Jurkat, Clone E6-1 (cell line): ENCODE measurements around the gene PRTG.
A peak's percentile ranks its signal among the peaks of the same experiment; 100 is the strongest.
"Not testable (repeated sequence)": the region's sequence is repeated elsewhere in the genome, so short reads cannot be mapped to it uniquely, and the experiment has no call there.

Experiments
- DNase-seq: peaks from one replicate; pipeline ENCODE4 v3.0.0-alpha.2; 2011; ENCODE audit warnings: low read depth, low spot score
- H3K4me3 ChIP-seq: 2 replicates; pipeline ENCODE4 v1.5.1; 2011; ENCODE audit warnings: mild to moderate bottlenecking, low read length, control low read depth, moderate library complexity

The PRTG gene

GRCh38 chr15:55710286-55710685 is 32.7 kb downstream of the PRTG start:
- no peak overlapping the region for H3K4me3 ChIP-seq
- no peak for DNase-seq

DNA sequence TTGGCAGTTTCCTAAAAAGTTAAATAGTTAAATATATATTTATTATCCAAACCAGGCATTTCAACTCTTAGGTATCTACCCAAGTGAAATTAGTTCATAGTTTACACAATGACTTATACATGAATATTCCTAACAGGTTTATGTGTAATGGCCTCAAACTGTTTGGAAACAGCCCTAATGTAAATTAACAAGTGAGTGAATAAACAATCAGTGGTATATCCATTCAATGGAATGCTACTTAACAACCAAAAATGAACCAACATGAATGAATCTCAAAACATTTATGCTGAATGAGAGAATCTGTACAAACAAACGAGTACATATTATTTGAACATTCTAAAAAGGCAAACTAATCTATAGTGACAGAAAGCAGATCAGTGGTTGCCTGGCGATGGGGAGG is 33.5 kb downstream of the PRTG start:
- H3K4me3 ChIP-seq, result no peak overlapping the region
- DNase-seq, result no peak

- no peak overlapping the region for H3K4me3 ChIP-seq
- DNase-seq, result no peak
Measured at GRCh38 chr15:55708720-55709119, 34.2 kb downstream of the PRTG start.

GRCh38 chr15:55707951-55708350 is 35.0 kb downstream of the PRTG start:
- DNase-seq, result no peak
- H3K4me3 ChIP-seq, result no peak overlapping the region

GRCh38 chr15:55707518-55707917 is 35.4 kb downstream of the PRTG start:
- no peak for DNase-seq

GRCh38 chr15:55703873-55704301 is 39.1 kb downstream of the PRTG start:
- peak; percentile 59 for DNase-seq
- no peak overlapping the region for H3K4me3 ChIP-seq

More at GRCh38 chr15:55707518-55707917, 35.4 kb downstream of the PRTG start:
- no peak overlapping the region for H3K4me3 ChIP-seq

- no peak for DNase-seq
- no peak overlapping the region for H3K4me3 ChIP-seq
Measured at GRCh38 chr15:55700876-55701275, 42.1 kb downstream of the PRTG start.

GRCh38 chr15:55698653-55699052 is 44.3 kb downstream of the PRTG start:
- DNase-seq, result no peak
- no peak overlapping the region for H3K4me3 ChIP-seq

GRCh38 chr15:55696221-55696620 is 46.7 kb downstream of the PRTG start:
- DNase-seq, result no peak
- no peak overlapping the region for H3K4me3 ChIP-seq

GRCh38 chr15:55695432-55695831 is 47.5 kb downstream of the PRTG start:
- no peak for DNase-seq
- H3K4me3 ChIP-seq, result no peak overlapping the region

DNA sequence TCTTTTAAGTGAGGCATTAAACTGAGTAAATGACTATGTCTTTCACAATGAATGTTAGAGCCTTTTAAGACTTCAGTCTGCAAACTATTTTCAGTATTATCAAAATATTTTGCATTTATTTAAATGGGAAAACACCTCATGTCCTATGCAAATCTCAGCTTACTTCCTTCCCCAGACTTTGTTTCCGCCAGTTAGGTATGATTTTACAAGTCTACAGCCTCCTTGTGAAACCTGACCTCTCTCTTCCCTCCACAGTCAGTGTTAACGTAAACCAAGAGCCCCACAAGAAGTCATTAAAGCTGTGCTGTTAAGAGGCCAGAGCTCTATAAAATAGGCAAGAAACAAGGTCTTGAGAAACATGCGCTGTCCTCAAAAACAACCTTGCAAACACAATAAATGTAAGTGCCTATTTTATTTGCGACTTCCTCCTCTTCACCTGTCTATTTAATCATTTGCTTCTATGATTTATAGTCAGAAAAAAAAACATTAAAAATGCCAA is 48.3 kb downstream of the PRTG start:
- H3K4me3 ChIP-seq, result no peak overlapping the region

DNA sequence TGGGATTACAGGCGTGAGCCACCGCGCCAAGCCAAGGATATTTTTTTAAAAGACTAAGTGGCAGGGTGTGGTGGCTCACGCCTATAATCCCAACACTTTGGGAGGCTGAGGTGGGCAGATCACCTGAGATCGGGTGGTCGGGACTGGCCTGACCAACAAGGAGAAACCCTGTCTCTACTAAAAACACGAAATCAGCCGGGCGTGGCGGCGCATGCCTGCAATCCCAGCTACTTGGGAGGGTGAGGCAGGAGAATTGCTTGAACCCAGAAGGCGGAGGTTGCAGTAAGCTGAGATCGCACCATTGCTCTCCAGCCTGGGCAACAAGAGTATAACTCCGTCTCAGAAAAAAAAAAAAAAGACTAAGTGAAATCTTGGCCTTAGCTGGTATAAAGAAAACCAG is 49.8 kb downstream of the PRTG start:
- DNase-seq, H3K4me3 ChIP-seq: not testable (repeated sequence)

More for the DNA sequence above, 48.3 kb downstream of the PRTG start:
- no peak for DNase-seq

DNA sequence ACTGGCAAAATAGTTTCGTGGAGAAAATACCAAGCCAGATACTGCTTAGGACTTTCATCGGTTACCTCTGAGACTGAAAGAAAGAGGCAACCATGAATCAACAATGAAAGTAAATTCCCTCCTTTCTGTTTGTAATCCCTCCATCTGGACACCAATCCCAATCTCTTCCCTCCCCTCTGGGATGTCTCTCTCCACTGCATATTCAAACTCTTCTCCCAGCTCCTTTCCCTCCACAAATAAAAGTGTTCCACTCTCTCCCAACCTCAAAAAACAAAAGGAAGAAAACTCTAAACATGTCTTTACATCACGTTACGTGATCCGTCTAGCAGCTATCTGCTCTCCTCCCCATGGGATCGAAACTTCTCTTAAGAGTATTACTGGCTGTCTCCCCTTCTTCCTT is 55.2 kb downstream of the PRTG start:
- no peak for DNase-seq

DNA sequence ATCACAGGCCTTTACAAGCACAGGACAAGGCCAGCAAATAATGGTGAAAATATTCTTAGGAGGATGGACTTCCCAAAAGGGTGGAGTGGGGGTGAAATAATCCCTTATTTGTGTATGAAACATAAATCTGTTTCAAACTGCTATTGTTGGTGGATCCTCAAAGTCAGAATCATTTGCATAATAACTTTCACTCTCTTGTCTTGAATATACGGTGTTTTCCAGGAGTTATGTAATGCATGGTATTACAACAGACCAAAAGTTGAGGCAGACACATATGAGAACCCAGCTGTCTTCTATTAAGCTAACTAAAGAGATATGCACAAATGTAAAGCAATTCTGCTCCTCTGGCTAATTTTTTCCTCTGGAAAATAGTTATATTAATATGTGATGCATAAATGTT is 57.7 kb downstream of the PRTG start:
- no peak overlapping the region for H3K4me3 ChIP-seq
- DNase-seq, result no peak

More for the DNA sequence above, 55.2 kb downstream of the PRTG start:
- no peak overlapping the region for H3K4me3 ChIP-seq

DNA sequence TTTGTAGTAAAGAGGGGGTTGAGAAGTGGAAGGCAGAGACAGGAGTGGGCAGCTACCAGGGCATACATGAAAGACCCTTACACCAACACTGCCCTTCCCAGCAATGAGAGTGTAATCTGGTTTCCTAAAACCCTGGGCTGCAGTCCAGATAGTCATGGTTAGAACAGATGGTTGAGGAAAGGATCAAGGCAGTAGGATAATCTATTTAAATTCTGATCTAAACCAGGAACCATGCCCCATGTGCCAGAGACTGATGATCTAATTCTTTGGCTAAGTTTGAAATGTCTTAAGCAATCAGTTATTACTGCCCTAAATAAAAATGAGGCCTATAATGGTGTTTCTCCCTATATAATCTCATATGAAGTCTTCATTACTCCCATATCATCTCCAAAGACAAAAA is 59.6 kb downstream of the PRTG start:
- DNase-seq, result no peak
- no peak overlapping the region for H3K4me3 ChIP-seq

- peak; percentile 7 for DNase-seq
- H3K4me3 ChIP-seq, result no peak overlapping the region
Measured at GRCh38 chr15:55681631-55682030, 61.3 kb downstream of the PRTG start.

- no peak for DNase-seq
- no peak overlapping the region for H3K4me3 ChIP-seq
Measured at GRCh38 chr15:55676507-55676906, 66.4 kb downstream of the PRTG start.

- DNase-seq, result no peak
- no peak overlapping the region for H3K4me3 ChIP-seq
Measured at GRCh38 chr15:55673287-55673686, 69.7 kb downstream of the PRTG start.

GRCh38 chr15:55669270-55669669 is 73.7 kb downstream of the PRTG start:
- DNase-seq, result no peak
- no peak overlapping the region for H3K4me3 ChIP-seq

DNA sequence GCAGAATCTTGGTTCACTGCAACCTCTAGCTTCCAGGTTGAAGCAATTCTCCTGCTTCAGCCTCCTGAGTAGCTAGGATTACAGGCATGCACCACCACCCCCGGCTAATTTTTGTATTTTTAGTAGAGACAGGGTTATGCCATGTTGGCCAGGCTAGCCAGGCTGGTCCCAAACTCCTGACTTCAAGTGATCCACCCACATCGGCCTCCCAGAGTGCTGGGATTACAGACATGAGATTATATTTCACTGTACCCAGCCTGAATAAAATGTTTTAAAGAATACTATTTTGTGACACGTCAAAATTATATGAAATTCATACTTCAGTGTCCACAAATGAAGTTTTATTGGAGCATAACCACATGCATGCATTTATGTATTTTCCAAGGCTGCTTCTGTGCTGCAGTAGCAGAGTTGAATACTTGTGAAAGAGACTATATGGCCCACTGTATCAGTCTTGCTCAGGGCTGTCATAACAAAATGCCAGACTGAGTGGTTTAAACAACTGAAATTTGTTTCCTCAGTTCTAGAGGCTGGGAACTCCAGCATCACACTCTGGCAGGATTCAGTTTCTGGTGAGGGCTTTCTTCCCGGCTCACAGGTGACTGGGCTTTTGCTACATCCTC is 77.2 kb downstream of the PRTG start:
- DNase-seq, result no peak
- no peak overlapping the region for H3K4me3 ChIP-seq

- no peak overlapping the region for H3K4me3 ChIP-seq
- DNase-seq, result no peak
Measured at GRCh38 chr15:55661428-55661827, 81.5 kb downstream of the PRTG start.
